ELR (cell line): ENCODE measurements around the gene AHCTF1.

Source experiments
- DNase-seq: peaks from one replicate; pipeline ENCODE4 v3.0.0-alpha.2; 2015; ENCODE audit warnings: low read depth

Gene AHCTF1

DNA sequence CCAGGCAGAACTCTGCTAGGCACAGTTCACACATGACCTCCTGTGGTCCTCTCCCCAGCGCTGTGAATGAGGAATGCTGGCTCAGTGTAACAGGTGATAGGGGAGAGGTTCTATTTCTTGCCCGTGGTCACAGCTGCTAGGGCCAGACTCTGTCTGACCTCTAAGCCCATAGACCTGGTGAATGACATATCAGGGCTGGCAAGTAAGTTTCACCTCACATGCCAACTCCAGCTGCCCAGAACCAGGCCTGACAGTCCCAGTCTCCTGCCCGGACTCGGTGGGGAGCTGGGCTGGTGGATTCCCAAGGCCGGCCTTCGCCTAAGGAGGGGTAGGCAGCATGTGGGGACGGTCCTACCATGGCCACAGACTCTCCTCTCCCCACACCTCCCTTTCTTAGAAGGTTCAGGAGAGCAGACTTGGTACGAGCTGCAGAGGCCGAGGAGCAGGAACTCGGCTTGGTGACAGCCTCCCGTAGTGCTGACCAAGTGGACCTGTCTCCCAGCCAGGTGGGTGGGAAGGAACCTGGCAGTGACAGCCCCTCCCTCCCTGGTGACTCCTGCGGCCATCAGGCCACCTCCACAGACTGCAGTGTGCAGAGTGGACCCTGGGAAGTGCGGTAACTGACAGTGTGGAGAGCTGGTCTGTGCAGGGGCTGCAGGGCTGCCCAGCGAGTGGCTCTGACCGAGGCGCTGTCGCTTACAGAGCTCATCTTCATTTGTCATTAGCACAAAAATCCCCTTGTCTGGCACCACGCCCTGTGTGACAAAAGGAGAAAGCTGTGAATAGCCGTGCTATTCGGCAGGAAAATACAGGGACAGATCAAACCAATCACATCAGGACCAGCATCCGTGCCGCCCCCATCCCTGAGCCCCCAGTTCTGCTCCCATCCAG lies 132.9 kb downstream of the AHCTF1 start:
- DNase-seq, result no peak

DNA sequence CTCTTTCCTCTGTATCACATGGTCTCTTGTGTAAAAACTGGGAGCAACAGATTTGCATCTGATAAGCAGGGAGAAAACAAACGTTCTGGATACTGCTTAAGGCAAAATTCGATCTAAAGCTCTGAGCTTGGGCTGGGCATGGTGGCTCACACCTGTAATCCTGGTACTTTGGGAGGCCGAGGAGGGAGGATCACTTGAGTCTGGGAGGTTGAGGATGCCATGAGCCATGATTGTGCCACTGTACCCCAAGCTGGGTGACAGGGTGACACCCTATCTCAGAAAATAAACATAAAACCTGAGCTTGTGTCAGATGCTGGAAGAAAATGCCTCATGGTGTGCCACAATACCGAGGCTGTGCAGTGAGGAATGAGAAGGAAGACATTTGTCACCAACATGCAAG lies 133.6 kb downstream of the AHCTF1 start:
- DNase-seq, result no peak

DNA sequence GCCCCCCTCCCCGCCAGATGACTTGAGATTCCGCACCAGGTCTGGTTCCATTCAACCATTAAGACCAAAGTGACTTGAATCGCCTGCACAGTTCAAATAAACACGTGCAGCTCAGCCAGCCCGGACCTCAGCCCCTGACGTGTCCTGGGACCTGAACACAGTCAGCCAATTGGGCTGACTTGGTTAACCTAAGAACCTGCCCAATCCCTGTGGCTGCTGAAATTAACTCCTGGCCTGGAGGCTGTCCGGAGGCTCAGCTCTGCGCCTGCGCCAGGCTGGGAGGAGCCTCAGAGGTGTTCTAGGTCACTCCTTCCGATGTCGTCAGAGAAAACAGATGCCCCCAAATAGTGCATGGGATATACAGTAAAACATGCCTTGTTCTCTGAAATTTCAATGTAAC lies 134.2 kb downstream of the AHCTF1 start:
- DNase-seq, result no peak

DNA sequence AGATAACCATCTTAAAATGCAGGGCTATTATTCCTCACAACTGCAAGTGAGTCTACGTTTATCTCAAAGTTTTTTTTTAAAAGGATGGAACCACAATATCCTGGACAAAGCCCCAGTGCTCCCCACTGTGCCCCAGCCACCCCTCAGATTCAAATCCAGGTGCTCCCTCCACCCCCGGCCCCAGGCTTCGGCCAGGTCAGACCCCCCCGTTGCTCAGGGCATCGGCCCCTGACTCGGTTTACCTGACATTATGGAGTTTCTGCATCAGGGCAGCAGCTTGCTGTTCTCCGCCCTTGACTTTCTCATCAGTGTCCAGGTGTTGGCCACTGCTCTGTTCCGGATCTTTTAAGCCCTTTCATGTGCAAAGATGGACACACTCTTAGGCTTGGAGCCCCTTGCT lies 134.6 kb downstream of the AHCTF1 start:
- DNase-seq, result no peak

DNA sequence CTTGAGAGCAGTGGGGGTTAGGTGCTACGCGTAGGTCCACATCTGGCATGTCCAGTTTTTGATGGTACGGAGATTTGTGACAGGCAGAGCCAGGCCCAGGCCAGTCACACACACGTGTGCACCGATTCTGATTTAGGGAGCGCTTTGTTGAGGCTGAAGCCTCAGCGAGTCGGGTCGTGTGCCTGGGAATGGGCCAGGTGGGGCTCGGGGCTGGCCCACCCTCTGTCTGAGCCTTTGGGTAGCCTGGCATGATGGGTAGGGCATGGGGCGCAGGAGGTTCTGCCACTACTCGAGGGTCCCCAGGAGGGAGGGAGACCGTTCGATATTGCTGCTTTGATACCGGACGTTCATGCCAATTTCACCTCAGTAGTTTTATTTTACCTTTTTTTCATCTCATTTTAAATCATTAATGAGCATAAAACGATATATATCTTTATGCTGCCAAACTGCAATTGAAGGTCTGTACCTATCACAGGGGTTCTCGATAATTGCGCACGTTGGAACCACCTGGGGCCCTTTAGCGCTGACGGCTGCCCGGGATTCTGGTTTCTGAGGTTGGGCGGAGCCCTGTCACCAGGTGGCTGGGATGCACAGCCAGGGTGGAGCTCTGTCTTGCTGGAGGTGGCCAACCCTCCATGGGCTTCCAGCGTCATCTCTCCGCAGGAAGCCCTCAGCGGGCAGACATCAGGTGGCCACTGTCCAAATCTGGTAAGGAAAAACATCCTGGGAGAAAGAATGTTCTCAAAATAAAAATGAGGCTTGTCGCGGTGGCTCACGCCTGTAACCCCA lies 135.6 kb downstream of the AHCTF1 start:
- DNase-seq, result no peak

DNA sequence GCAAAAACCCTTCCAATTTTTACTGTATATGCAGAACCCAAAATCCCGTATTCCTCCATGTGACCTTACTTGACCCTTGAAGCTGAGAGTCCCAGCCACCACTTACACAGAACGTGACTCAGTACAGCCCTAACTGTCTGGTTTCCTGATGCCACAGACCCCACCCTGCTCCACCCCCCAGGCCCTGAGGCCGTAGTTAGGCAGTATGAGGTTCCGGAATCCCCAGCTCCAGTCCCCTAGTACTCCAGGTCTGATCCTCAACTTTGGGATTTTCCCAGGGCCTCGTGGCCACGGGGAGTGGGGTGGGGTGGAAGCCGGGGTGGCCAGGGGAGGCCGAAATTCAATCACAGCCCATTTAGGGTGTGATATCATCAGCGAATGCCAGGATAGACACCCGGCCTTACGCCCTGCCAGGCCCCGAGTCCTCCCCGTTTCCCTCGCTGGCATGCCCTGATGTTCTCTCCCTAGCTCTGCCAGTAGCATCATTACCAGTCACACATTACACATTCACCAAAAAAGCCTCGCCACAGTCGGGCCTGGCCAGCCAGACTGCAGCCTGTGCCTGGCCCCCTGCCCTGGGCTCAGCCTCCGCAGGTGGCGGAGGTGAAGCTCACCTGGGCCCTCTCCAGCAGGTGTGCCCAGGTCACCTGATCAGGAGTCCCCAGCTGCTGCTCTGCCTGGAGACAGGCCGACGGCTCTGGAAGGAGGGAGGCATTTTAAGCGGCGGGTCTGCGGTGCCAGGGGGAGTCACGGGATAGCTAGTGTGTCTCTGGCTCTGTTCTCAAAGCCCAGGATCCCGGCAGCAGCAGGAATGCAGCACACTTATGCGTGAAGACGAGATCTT lies 136.7 kb downstream of the AHCTF1 start:
- peak; percentile 79 for DNase-seq

DNA sequence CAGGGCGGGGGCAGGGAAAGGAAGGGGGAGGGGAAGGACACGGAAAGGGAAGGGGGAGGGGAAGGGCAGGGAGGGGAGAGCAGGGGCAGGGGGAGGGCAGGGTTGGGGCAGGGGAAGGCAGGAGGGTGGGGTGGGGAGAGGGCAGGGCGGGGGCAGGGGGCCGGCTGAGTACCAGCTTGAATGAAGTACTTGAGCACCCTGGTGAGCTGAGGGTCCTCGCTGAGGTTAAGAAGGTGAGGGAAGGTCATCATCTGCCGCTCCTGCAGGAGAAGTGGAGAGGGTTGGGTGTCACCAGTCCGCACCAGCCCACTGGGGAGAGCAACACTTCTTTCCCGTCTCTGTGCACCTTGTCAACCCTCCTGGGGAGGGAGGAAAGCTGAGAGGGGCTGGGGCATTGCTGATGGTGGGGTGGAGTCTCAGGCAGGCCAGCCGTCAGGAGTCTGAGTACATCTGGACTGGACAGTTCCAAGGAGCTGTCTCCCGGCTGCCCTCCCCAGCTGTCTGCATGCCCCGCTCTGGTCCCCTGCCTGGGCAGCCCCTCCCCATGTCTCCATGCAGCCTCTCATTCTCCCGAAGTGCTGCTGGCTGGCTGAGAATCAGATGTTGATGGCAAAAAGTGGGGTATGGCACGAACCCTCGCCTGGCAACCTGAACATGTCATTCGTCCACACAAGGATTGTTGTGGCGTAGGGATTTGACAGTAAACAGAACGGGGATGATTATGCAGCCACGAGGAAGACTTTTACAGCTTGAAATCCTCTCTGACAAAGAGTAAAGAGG lies 137.5 kb downstream of the AHCTF1 start:
- peak; percentile 23 for DNase-seq

DNA sequence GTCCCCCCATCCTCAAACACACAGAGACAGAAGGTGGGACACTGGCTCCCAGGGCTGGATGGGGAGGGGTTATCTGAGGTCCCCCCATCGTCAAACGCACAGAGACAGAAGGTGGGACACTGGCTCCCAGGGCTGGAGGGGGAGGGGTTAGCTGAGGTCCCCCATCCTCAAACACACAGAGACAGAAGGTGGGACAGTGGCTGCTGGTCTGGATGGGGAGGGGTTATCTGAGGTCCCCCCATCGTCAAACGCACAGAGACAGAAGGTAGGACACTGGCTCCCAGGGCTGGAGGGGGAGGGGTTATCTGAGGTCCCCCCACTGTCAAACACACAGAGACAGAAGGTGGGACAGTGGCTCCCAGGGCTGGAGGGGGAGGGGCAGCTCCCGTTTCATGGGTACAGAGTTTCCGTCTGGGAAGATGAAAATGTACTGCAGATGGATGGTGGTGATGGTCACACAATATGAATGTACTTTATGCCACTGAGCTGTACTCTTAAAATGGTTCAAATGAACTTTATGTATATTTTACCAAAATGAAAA lies 138.3 kb downstream of the AHCTF1 start:
- no peak for DNase-seq

DNA sequence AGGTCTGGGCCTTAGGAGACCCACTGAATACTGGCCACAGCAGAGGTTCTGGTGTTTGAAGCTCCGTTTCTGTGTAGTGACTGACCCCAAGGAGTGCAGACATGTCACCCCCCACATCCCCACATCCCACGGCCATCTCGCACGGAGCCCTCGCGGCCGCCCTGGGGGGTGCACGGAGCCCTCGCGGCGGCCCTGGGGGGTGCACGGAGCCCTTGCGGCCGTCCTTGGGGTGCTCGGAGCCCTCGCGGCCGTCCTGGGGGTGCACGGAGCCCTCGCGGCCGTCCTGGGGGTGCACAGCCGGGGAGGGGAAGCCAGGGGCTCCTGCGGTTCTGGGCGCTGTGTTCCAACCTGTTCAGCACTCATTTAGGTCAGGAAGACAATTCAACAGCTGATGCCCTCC lies 139.1 kb downstream of the AHCTF1 start:
- no peak for DNase-seq

DNA sequence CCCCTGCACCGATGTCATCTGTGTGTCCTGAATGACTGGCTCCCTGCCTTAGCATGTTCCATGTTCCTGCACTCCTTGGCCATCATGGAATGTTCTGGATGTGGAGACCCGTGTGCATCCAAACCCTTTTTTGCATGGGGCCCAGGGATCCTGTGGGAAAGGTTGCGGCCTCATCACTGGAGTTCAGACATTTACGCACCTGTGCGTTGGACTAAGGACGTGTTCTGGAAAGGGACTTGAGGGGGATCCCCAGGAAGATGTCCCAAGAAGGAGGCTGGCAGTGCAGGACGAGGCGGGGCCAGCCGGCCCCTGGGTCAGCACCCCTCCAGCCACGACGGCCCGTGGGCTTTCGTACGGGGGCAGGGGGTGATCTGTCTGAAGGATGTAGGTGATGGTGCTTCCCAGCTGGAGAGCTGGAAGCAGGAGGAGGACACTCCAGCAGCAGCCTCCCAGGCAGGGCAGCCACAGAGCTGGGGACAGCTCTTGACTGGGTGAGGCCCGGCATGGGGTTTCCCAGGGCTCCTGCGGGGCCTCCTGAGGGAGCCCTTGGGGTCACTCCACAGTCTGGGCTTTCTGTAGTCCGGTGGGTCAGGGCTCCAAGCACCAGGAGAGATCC lies 140.3 kb downstream of the AHCTF1 start:
- no peak for DNase-seq

DNA sequence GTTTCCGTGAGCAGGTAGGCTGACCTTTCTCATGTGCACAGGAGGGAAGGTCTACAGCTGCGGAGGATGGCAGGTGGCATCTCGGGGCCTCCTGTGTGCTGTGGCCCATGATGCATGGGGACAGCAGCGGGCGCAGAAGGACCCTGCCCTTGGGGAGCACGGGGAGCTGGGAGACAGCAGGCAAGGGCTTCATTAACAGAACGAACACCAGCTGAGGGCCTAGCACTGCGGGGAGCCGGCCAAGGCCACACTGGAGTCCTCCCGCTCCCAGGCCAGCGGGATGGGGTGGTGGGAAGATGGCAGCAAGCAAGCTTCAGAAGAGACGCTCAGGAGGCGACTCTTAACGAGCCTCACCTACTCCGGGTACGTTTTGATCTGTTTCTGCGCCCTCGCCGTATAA lies 140.9 kb downstream of the AHCTF1 start:
- DNase-seq, result no peak

DNA sequence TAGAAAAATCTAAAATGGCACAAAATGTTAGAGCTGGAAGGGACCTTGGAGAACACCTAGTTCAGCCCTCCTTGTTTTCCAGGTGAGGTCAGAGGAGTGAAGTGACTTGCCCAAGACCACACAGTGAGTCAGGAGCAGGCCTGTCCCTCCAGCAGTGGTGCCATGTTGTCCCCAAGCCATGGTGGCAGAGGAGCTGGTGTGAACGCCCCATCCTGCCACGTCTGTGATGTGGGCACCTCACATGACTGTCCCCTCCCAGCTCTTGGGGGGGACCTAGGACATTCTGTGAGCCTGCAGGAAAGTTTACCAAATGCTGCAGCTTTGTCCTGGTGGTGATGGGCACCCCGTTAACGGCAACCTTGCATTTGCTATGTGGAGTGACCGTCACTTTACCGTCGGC lies 141.4 kb downstream of the AHCTF1 start:
- DNase-seq, result no peak

DNA sequence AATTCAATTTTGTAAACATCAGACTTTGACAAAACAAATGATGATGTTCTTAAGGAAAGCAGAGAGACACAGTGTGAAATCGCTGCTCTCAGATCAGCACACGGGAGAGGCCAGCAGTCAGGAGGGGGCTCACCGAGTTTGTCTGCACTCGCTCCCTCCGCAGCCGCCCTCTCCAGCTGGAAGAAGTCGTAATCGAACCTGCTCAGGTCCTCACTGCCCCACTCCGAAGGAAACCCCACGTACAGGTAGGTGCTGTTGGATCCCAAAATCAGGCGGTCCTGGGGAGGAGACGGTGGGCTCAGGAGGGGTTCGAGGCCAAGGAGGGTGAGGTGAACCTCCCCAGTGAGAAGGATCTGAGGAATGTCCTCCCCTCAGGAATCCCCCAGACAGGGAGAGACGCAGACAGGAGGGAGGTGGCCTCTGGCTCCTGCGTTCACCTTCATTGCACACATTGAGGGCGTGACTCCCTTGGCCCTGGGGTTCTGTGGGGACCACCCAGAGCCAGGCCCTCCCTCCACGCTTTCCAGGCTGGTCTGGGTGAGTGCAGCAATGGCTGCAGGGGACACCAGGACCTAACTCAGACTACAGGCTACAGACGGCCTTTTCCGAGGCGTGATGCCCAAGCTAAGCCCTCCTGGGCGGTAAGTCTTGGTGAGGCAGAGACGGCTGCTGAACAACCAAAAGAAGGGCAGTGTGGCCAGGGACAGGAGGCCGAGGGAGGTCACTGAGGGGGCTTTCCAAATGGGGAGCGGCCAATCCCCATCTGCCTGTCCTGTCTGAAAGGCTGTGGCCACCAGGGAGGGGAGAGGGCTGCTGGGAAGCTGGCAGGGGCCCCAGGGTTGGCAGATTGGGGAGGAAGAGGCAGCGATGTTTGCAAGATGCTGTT lies 142.1 kb downstream of the AHCTF1 start:
- no peak for DNase-seq
